NCI-H345 (cell line): ENCODE results near the gene LYSMD2.

Experiments
- DNase-seq: peaks from one replicate; lab custom pipeline; 2025; lab: John Stamatoyannopoulos, UW

The LYSMD2 gene

GRCh38 chr15:51751697-51752683 lies 14.5 kb upstream of the LYSMD2 start:
- DNase-seq: peak; percentile 19

- peak; percentile 71 for DNase-seq
Measured at GRCh38 chr15:51750792-51751696, 13.6 kb upstream of the LYSMD2 start, which contains the start of gene TMOD2. TMOD2 (plus strand) TSS chr15:51751597; CDS start chr15:51766442, 14,845 bp downstream.

- DNase-seq: no peak
Measured at GRCh38 chr15:51750186-51750585, 12.7 kb upstream of the LYSMD2 start.

- no peak for DNase-seq
Measured at GRCh38 chr15:51749307-51749706, 11.9 kb upstream of the LYSMD2 start.

- no peak for DNase-seq
Measured at GRCh38 chr15:51739061-51739712, 1.7 kb upstream of the LYSMD2 start.

GRCh38 chr15:51738553-51738952 lies 1.1 kb upstream of the LYSMD2 start:
- no peak for DNase-seq

- DNase-seq: peak; percentile 62
Measured at GRCh38 chr15:51736751-51737521, 519 bp downstream of the LYSMD2 start.

GRCh38 chr15:51736069-51736468 lies 1.4 kb downstream of the LYSMD2 start:
- peak; percentile 10 for DNase-seq

GRCh38 chr15:51735228-51736010 lies 2.0 kb downstream of the LYSMD2 start:
- no peak for DNase-seq

GRCh38 chr15:51732646-51733045 lies 4.8 kb downstream of the LYSMD2 start:
- DNase-seq: no peak

GRCh38 chr15:51731549-51732267 lies 5.7 kb downstream of the LYSMD2 start:
- DNase-seq: no peak

GRCh38 chr15:51727141-51727897 lies 10.1 kb downstream of the LYSMD2 start:
- DNase-seq: no peak

GRCh38 chr15:51726302-51727073 lies 11.0 kb downstream of the LYSMD2 start:
- peak; percentile 87 for DNase-seq

- no peak for DNase-seq
Measured at GRCh38 chr15:51724673-51725072, 12.8 kb downstream of the LYSMD2 start.

GRCh38 chr15:51724199-51724598 lies 13.3 kb downstream of the LYSMD2 start:
- DNase-seq: no peak

GRCh38 chr15:51721199-51721960 lies 16.1 kb downstream of the LYSMD2 start:
- DNase-seq: no peak
